Hematopoietic multipotent progenitor cell treated with erythropoietin and hydrocortisone succinate and interleukin-3 and kit ligand, for 17 days (in vitro differentiated cells): Measurements from ENCODE around the gene FAM222B.

Experiments
- DNase-seq: peaks from one replicate; pipeline ENCODE4 v3.0.0-alpha.2; 2015; ENCODE audit warnings: low spot score

Gene FAM222B

GRCh38 chr17:28871056-28871579, 28.5 kb upstream of the FAM222B start:
- peak; percentile 53 for DNase-seq

- DNase-seq, result no peak
These were observed 24.7 kb upstream of the FAM222B start for GRCh38 chr17:28867276-28867675.

GRCh38 chr17:28865946-28866752, 23.6 kb upstream of the FAM222B start:
- DNase-seq, result no peak

- peak; percentile 94 for DNase-seq
These were observed 22.6 kb upstream of the FAM222B start for GRCh38 chr17:28864991-28865849.

GRCh38 chr17:28863953-28864352, 21.4 kb upstream of the FAM222B start:
- DNase-seq, result peak; percentile 73

GRCh38 chr17:28862561-28862960, 20.0 kb upstream of the FAM222B start:
- peak; percentile 80 for DNase-seq

GRCh38 chr17:28861393-28862203, 19.0 kb upstream of the FAM222B start:
- peak; percentile 92 for DNase-seq

GRCh38 chr17:28860363-28860808, 17.8 kb upstream of the FAM222B start:
- peak; percentile 88 for DNase-seq

GRCh38 chr17:28858801-28859355, 16.3 kb upstream of the FAM222B start:
- peak; percentile 78 for DNase-seq

GRCh38 chr17:28857905-28858800, 15.6 kb upstream of the FAM222B start:
- peak; percentile 79 for DNase-seq

GRCh38 chr17:28856028-28856574, 13.5 kb upstream of the FAM222B start:
- peak; percentile 67 for DNase-seq

- DNase-seq, result peak; percentile 66
These were observed 12.7 kb upstream of the FAM222B start for GRCh38 chr17:28855336-28855679.

GRCh38 chr17:28854457-28855335, 12.1 kb upstream of the FAM222B start, which contains the start of gene ERAL1:
Gene ERAL1, plus strand, starts transcription at chr17:28855016. Its CDS starts 19 bp downstream, at chr17:28855035.
- peak; percentile 76 for DNase-seq

- DNase-seq, result peak; percentile 24
These were observed 10.7 kb upstream of the FAM222B start for GRCh38 chr17:28853295-28853694.

- DNase-seq, result peak; percentile 72
These were observed 6.7 kb upstream of the FAM222B start for GRCh38 chr17:28849281-28849680.

GRCh38 chr17:28848667-28849066, 6.1 kb upstream of the FAM222B start:
- peak; percentile 82 for DNase-seq

GRCh38 chr17:28846699-28847098, 4.1 kb upstream of the FAM222B start:
- DNase-seq, result peak; percentile 36

GRCh38 chr17:28846231-28846630, 3.6 kb upstream of the FAM222B start:
- peak; percentile 55 for DNase-seq

GRCh38 chr17:28843816-28844148, 1.2 kb upstream of the FAM222B start:
- peak; percentile 58 for DNase-seq
